NCI-H82 treated with DMSO at 0.1 percent for 48 hours (cell line): ENCODE data around the gene INSC.

ENCODE experiments used
- DNase-seq: peaks from one replicate; lab custom pipeline; 2025; ENCODE audit not compliant: unreplicated experiment; lab: John Stamatoyannopoulos, UW

Gene INSC

GRCh38 chr11:15280393-15280792 lies 165.7 kb downstream of the INSC start:
- no peak for DNase-seq

- DNase-seq = no peak
Observed at GRCh38 chr11:15282754-15283153, 168.0 kb downstream of the INSC start.

GRCh38 chr11:15286465-15286864 lies 171.7 kb downstream of the INSC start:
- no peak for DNase-seq

- no peak for DNase-seq
Observed at GRCh38 chr11:15288863-15289262, 174.1 kb downstream of the INSC start.

- no peak for DNase-seq
Observed at GRCh38 chr11:15289723-15290122, 175.0 kb downstream of the INSC start.

- no peak for DNase-seq
Observed at GRCh38 chr11:15291885-15292284, 177.2 kb downstream of the INSC start.

- DNase-seq = no peak
Observed at GRCh38 chr11:15293975-15294620, 179.4 kb downstream of the INSC start.

GRCh38 chr11:15295695-15296094 lies 181.0 kb downstream of the INSC start:
- DNase-seq = no peak
